ENCODE measurements around the gene CDK5R1.

The CDK5R1 gene

DNA sequence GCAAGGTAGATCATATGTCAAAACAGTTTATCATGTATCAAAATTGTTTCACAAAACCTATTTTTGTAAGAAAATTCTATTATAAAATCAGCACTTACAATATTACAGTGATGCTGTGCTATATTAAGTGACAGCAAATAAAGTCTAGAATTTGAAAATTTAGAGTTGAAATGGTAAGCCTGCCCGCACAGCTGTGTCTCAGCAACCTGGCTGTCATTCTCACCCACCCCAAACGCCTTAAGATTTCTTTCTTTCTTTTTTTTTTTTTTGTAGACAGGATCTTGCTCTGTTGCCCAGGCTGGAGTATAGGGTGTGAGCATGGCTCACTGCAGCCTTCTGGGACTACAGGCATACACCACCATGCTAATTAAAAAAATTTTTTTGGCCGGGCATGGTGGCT lies 26.8 kb downstream of the CDK5R1 start:
- in situ Hi-C loops (cut with HindIII; ENCODE audit: low sequenced_read_pairs) = no loop called here
- H3K4me3 ChIP-seq (ENCODE audit: low read depth, low read length) = no peak overlapping the region
- DNase-seq (ENCODE audit: low read depth, low spot score) = no peak
- TF ChIP-seq, protein P1, sequence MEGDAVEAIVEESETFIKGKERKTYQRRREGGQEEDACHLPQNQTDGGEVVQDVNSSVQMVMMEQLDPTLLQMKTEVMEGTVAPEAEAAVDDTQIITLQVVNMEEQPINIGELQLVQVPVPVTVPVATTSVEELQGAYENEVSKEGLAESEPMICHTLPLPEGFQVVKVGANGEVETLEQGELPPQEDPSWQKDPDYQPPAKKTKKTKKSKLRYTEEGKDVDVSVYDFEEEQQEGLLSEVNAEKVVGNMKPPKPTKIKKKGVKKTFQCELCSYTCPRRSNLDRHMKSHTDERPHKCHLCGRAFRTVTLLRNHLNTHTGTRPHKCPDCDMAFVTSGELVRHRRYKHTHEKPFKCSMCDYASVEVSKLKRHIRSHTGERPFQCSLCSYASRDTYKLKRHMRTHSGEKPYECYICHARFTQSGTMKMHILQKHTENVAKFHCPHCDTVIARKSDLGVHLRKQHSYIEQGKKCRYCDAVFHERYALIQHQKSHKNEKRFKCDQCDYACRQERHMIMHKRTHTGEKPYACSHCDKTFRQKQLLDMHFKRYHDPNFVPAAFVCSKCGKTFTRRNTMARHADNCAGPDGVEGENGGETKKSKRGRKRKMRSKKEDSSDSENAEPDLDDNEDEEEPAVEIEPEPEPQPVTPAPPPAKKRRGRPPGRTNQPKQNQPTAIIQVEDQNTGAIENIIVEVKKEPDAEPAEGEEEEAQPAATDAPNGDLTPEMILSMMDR (IDR thresholded peaks at IDR 0.05; ENCODE audit: low read depth, low read length) = no peak

DNA sequence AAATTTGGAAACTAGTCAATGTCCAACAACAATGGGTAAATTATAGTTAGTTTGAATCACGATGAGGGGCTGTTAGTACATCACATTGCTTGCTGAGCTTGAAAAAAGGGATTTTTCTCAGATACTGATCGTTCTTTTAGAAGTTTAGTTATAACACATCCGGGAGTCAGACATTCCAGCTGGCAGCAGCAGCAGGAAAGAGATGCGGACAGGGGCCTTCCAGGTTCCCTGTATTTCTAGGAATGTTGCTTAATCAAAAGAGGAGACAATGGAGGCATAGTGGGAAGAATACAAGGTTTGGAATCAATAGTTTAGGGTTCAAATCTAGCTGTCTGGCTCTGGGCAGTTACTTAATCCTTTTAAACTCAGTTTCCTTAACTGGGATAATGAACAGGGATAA lies 27.8 kb downstream of the CDK5R1 start:
- no peak for DNase-seq (ENCODE audit: low read depth, low spot score)
- in situ Hi-C loops (cut with HindIII; ENCODE audit: low sequenced_read_pairs) = no loop called here
- no peak overlapping the region for H3K4me3 ChIP-seq (ENCODE audit: low read depth, low read length)
- TF ChIP-seq, protein P1 (IDR thresholded peaks at IDR 0.05; ENCODE audit: low read depth, low read length) = no peak

DNA sequence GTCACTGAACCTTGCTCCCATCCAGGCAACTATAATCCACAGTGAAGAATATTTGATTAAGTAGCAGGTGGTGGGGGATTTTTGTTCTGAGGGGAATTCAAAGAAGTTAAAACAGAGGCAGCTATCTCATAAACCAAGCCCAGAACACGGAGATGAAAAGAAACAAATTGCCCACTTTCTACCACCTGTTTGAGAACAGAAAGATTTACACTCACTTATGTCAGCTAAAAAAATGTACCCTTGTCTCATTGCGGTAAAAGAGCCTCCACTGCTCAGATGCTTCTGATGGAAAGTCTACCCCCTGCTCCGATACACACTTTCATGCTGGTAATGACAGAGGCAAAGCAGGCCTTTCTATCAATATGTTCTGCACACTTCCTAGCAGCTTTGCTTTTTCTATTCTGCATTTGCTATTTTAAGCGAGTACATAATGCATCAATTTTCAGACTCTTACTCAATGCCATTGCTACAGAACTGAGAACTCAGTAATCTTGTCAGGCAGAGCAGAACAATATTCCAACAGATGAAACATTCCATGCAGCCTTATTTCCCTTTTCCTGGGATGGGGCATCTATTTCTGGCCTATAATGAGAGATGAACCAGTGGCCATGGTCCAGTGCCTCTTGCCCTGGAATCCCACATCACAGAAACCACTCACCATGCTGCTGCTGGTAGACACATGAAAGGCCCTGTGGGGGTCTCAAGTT lies 29.0 kb downstream of the CDK5R1 start:
- H3K4me3 ChIP-seq (ENCODE audit: low read depth, low read length) = no peak overlapping the region
- no peak for DNase-seq (ENCODE audit: low read depth, low spot score)
- TF ChIP-seq, protein P1 (IDR thresholded peaks at IDR 0.05; ENCODE audit: low read depth, low read length) = no peak
- in situ Hi-C loops (cut with HindIII; ENCODE audit: low sequenced_read_pairs) = no loop called here

DNA sequence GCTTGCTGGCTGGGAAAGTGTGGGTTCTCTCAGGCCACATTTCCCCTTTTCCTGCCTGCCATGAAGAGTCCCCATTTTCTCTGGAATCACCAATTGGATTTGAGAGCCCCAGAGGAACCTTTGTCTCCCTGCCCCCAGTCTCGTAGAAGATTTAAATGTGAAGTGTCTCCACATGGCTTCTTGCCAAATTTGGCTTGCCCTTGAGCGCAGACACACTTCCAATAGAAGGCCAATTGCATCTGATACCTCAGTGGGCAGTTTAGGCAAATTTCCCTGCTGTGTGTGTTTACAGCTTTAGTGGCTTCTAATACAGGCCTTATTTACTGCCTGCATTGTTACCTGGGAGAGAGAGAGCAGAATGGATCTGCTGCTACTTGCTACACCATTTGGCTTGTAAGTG lies 29.7 kb downstream of the CDK5R1 start:
- no peak for DNase-seq (ENCODE audit: low read depth, low spot score)
- TF ChIP-seq, protein P1 (IDR thresholded peaks at IDR 0.05; ENCODE audit: low read depth, low read length) = no peak
- no peak overlapping the region for H3K4me3 ChIP-seq (ENCODE audit: low read depth, low read length)
- in situ Hi-C loops (cut with HindIII; ENCODE audit: low sequenced_read_pairs) = no loop called here

DNA sequence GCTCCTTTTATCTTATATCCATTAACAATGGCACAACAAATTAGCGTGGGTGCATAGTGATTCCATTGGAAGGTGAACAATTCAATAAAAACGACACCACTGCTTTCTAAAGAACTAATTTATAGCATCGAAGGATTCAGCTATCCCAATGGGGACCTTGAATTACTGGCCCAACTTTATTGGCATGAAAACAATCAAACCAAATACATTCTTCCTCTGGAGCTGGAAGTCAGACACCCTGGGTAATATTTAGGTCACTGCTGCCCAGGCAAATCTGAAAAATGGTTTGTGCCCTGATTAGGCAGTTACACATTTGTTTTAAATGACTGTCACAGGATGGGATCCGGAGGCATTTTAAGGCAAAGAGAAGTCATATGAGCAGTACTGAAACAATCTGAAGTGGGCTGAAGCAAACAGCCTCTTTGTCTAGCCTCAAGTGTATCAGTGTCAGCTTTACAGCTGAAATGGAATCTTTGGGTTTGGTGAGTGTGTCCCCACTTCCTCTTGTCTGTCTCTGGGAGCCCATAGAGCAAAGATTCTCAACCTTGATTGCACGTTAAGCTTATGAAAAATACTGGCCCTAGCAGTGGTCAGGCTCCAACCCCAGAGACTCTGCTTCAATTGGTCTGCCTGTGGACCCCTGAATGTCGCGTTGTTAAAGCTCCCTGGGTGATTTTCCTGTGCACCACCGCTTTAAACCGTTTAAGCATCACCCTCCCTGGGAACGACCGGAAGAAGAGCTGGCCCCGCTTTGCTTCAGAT lies 30.3 kb downstream of the CDK5R1 start:
- in situ Hi-C loops (cut with HindIII; ENCODE audit: low sequenced_read_pairs) = no loop called here
- TF ChIP-seq, protein P1 (IDR thresholded peaks at IDR 0.05; ENCODE audit: low read depth, low read length) = no peak
- DNase-seq (ENCODE audit: low read depth, low spot score) = no peak

DNA sequence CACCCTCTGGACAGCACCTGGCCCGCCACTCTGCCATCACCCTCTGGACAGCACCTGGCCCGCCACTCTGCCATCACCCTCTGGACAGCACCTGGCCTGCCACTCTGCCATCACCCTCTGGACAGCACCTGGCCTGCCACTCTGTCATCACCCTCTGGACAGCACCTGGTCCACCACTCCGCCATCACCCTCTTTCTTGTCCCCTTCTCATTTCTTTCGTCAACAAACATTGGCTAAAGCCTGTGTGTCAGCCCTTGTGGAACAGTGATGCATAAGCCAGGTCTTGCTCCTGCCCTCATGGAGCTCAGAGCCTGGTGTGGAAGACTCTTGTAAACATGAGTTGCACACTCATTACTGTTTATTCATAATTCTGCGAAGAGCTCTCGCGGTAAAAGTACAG lies 31.2 kb downstream of the CDK5R1 start:
- no peak for DNase-seq (ENCODE audit: low read depth, low spot score)
- no peak overlapping the region for H3K4me3 ChIP-seq (ENCODE audit: low read depth, low read length)
- in situ Hi-C loops (cut with HindIII; ENCODE audit: low sequenced_read_pairs) = no loop called here
- TF ChIP-seq, protein P1 (IDR thresholded peaks at IDR 0.05; ENCODE audit: low read depth, low read length) = no peak

More for the DNA sequence above, 30.3 kb downstream of the CDK5R1 start:
- no peak overlapping the region for H3K4me3 ChIP-seq (ENCODE audit: low read depth, low read length)

Measured in astrocyte of the spinal cord (primary cell).